ENCODE measurements around the gene CELF2. TPM values are rescaled to one million over a fixed set of nuclear protein-coding genes. Genes with fewer than 3 reads are reported as not detected.

CELF2 gene
- total RNA-seq, 4 donors from 2014 or later = 28.7 to 55.4 (median 35.0) TPM

DNA sequence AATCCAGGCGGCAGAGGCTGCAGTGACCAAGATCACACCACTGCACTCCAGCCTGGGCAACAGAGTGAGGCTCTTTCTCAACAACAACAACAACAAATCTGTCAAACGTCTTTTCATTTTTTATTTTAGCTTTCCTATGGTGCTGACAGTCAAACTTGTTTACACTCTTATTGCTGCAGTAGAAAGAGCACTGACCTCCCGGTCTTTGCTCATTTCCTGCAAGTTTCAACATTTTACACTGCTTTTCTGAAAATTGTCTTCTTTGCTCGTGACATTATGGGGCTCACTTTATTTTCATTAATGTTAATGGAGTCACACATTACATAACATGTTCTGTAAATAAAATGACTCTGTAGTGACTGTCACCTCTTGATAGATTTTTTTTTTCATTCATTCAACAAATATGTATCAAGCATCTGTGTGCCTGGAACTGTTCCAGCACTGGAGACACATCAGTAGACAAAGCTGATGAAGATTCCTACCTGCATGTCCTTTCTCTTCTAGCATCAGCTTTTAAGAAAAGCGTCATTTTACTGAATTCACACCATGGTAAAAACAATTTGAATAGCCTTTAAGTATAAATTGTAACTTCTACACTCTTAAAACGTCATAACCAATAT is 277.3 kb downstream of the CELF2 start:
- intact Hi-C loops (cut with DNase I) = no loop called here
- H3K9me3 ChIP-seq = no peaks in the 10 kb centered on the region
- no peaks in the 10 kb centered on the region for H3K4me1 ChIP-seq
- WGBS, 2 donors = 78 to 85% methylated on average over 6 of the region's 6 CpGs
- no peaks in the 10 kb centered on the region for H3K27me3 ChIP-seq
- peaks cover 0 to 2% of the 10 kb centered on the region in 2 donors for H3K36me3 ChIP-seq
- H3K27ac ChIP-seq = no peak overlapping the region
- no peak overlapping the region for H3K4me3 ChIP-seq (replicated peaks in 1 of 3)
- TF ChIP-seq POLR2A (IDR thresholded peaks at IDR 0.05) = no peak
- TF ChIP-seq, protein P1, sequence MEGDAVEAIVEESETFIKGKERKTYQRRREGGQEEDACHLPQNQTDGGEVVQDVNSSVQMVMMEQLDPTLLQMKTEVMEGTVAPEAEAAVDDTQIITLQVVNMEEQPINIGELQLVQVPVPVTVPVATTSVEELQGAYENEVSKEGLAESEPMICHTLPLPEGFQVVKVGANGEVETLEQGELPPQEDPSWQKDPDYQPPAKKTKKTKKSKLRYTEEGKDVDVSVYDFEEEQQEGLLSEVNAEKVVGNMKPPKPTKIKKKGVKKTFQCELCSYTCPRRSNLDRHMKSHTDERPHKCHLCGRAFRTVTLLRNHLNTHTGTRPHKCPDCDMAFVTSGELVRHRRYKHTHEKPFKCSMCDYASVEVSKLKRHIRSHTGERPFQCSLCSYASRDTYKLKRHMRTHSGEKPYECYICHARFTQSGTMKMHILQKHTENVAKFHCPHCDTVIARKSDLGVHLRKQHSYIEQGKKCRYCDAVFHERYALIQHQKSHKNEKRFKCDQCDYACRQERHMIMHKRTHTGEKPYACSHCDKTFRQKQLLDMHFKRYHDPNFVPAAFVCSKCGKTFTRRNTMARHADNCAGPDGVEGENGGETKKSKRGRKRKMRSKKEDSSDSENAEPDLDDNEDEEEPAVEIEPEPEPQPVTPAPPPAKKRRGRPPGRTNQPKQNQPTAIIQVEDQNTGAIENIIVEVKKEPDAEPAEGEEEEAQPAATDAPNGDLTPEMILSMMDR (IDR thresholded peaks at IDR 0.05) = no peak
- no peak for DNase-seq

GRCh38 chr10:11295492-11295891 is 277.8 kb downstream of the CELF2 start:
- intact Hi-C loops (cut with DNase I) = no loop called here
- DNase-seq = no peak
- H3K27me3 ChIP-seq = no peaks in the 10 kb centered on the region
- H3K4me3 ChIP-seq (replicated peaks in 1 of 3) = no peak overlapping the region
- no peak overlapping the region for H3K27ac ChIP-seq
- H3K4me1 ChIP-seq = no peaks in the 10 kb centered on the region
- H3K9me3 ChIP-seq = no peaks in the 10 kb centered on the region
- 64 to 88% methylated on average over 3 of the region's 3 CpGs for whole genome bisulfite sequencing, 2 donors
- TF ChIP-seq, protein P1 (IDR thresholded peaks at IDR 0.05) = no peak
- no peak for TF ChIP-seq POLR2A (IDR thresholded peaks at IDR 0.05)
- peaks cover 0 to 2% of the 10 kb centered on the region in 2 donors for H3K36me3 ChIP-seq

DNA sequence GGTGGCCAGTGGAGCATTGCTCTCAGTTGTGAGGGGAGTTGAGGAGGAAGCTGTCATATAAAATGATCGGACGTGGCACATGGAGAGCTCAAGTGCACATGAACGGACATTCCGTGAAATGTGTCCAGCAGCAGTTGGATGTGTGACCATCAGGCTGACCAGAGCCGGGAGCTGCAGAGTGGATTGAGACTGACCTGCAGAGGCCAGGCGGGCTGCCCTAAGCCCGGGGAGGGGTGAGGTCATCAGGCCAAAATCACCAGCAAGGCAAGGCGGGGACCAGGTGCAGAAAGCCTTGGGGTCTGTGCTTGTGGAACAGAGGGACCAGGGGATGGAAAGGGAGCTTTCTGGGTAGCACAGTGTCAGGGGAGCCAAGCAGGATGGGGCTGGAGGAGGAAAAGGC is 279.5 kb downstream of the CELF2 start:
- Histone ChIP-seq H3K36me3 (peaks cover 0 to 2% of the 10 kb centered on the region in 2 donors), H3K9me3 (no peaks in the 10 kb centered on the region)
- 93 to 95% methylated on average over 8 of the region's 8 CpGs for WGBS, 2 donors

DNA sequence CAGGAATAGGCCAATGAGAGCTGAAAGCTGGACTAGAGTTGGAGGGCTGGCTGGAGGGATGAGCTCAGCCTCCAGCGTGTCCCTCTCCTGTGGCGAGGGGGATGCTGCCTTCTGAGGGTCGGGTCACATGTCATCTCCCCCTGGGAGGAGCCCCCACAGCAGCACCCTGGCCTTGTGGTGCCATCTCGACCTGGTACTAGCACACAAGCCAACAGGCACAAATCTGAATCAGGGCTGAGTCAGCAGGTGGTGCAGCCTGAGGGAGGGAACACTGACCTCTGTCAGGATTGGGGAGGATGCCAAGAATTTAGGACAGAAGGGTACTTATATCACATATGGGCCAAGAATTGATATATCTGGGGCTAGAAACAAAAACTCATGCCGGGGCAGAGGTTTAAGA is 280.4 kb downstream of the CELF2 start:
- Histone ChIP-seq H3K36me3 (no peaks in the 10 kb centered on the region), H3K4me3 (replicated peaks in 1 of 3) (no peak overlapping the region), H3K9me3 (no peaks in the 10 kb centered on the region), H3K27me3 (no peaks in the 10 kb centered on the region), H3K4me1 (no peaks in the 10 kb centered on the region), H3K27ac (no peak overlapping the region)
- no peak for DNase-seq
- intact Hi-C loops (cut with DNase I) = no loop called here
- TF ChIP-seq POLR2A (IDR thresholded peaks at IDR 0.05) = no peak
- WGBS, 2 donors = 84 to 90% methylated on average over 5 of the region's 5 CpGs

More for the DNA sequence above, 279.5 kb downstream of the CELF2 start:
- Histone ChIP-seq H3K27me3 (no peaks in the 10 kb centered on the region), H3K4me1 (no peaks in the 10 kb centered on the region), H3K27ac (no peak overlapping the region), H3K4me3 (replicated peaks in 1 of 3) (no peak overlapping the region)
- intact Hi-C loops (cut with DNase I) = no loop called here
- TF ChIP-seq, protein P1 (IDR thresholded peaks at IDR 0.05) = no peak
- TF ChIP-seq POLR2A (IDR thresholded peaks at IDR 0.05) = no peak
- no peak for DNase-seq

GRCh38 chr10:11299125-11299524 is 281.5 kb downstream of the CELF2 start:
- Histone ChIP-seq H3K36me3 (no peaks in the 10 kb centered on the region), H3K4me1 (no peaks in the 10 kb centered on the region), H3K4me3 (replicated peaks in 1 of 3) (no peak overlapping the region), H3K27ac (no peak overlapping the region), H3K9me3 (no peaks in the 10 kb centered on the region), H3K27me3 (no peaks in the 10 kb centered on the region)
- WGBS, 2 donors = 80 to 100% methylated on average over 2 to 5 of the region's 11 CpGs
- no peak for TF ChIP-seq POLR2A (IDR thresholded peaks at IDR 0.05)
- TF ChIP-seq, protein P1 (IDR thresholded peaks at IDR 0.05) = no peak
- intact Hi-C loops (cut with DNase I) = no loop called here
- DNase-seq = no peak

Measured in thyroid gland (tissue), 4 donors.